Hematopoietic multipotent progenitor cell treated with erythropoietin and hydrocortisone succinate and interleukin-3 and kit ligand, for 15 days (in vitro differentiated cells): ENCODE results near the gene IMPA2.
"Not testable (repeated sequence)": the region's sequence is repeated elsewhere in the genome, so short reads cannot be mapped to it uniquely, and the experiment has no call there.

Experiments
- DNase-seq: peaks from one replicate; pipeline ENCODE4 v3.0.0-alpha.2; 2015; ENCODE audit warnings: low spot score

Gene IMPA2

GRCh38 chr18:12049978-12050811 lies 68.9 kb downstream of the IMPA2 start:
- no peak for DNase-seq

GRCh38 chr18:12052866-12053265 lies 71.6 kb downstream of the IMPA2 start:
- no peak for DNase-seq

- DNase-seq: no peak
These were observed 72.0 kb downstream of the IMPA2 start for GRCh38 chr18:12053289-12053688.

GRCh38 chr18:12056034-12056883 lies 75.0 kb downstream of the IMPA2 start:
- DNase-seq: no peak

GRCh38 chr18:12056884-12057402 lies 75.6 kb downstream of the IMPA2 start:
- DNase-seq: no peak

GRCh38 chr18:12057419-12058039 lies 76.2 kb downstream of the IMPA2 start:
- no peak for DNase-seq

GRCh38 chr18:12059334-12060181 lies 78.3 kb downstream of the IMPA2 start:
- DNase-seq: no peak

- no peak for DNase-seq
These were observed 79.0 kb downstream of the IMPA2 start for GRCh38 chr18:12060182-12060870.

GRCh38 chr18:12061685-12062084 lies 80.4 kb downstream of the IMPA2 start:
- DNase-seq: no peak

GRCh38 chr18:12062974-12063373 lies 81.7 kb downstream of the IMPA2 start:
- no peak for DNase-seq

- no peak for DNase-seq
These were observed 82.9 kb downstream of the IMPA2 start for GRCh38 chr18:12064086-12064763.

GRCh38 chr18:12065397-12065796 lies 84.1 kb downstream of the IMPA2 start:
- DNase-seq: no peak

GRCh38 chr18:12066910-12067511 lies 85.7 kb downstream of the IMPA2 start:
- no peak for DNase-seq

GRCh38 chr18:12067671-12068070 lies 86.4 kb downstream of the IMPA2 start:
- no peak for DNase-seq

- DNase-seq: not testable (repeated sequence)
These were observed 87.1 kb downstream of the IMPA2 start for GRCh38 chr18:12068316-12068949.

GRCh38 chr18:12068950-12069320 lies 87.6 kb downstream of the IMPA2 start:
- no peak for DNase-seq

- not testable (repeated sequence) for DNase-seq
These were observed 89.8 kb downstream of the IMPA2 start for GRCh38 chr18:12071066-12071465.

- no peak for DNase-seq
These were observed 91.7 kb downstream of the IMPA2 start for GRCh38 chr18:12072996-12073395.

GRCh38 chr18:12074736-12075135 lies 93.4 kb downstream of the IMPA2 start:
- DNase-seq: no peak
